ENCODE results near the gene PTPN4. TPM values are rescaled to one million over a fixed set of nuclear protein-coding genes. Genes with fewer than 3 reads are reported as not detected.

The PTPN4 gene
- total RNA-seq, 1 experiment from 2014 or later: 80.5 TPM

GRCh38 chr2:119808516-119809147 is 48.9 kb downstream of the PTPN4 start:
- H3K27ac ChIP-seq (ENCODE audit: insufficient read length, low read depth, low read length): no peak overlapping the region
- peaks cover 6% of the 10 kb centered on the region; the same call in 1 of the 2 replicates for H3K79me2 ChIP-seq (ENCODE audit: insufficient read depth, low read length)
- no peaks in the 10 kb centered on the region for H3K23me2 ChIP-seq (ENCODE audit: insufficient read length, low read depth, low read length, poor library complexity, severe bottlenecking)
- H3K27ac Mint-ChIP-seq: peak overlapping the region; percentile 44 to 89 (median 75); a peak in 5 of 7 replicates
- H3K56ac ChIP-seq (ENCODE audit: insufficient read length, low read depth, low read length): no peak overlapping the region
- no peak for DNase-seq
- peaks cover 25 to 60% (median 42%) of the 10 kb centered on the region in 3 experiments for H3K36me3 Mint-ChIP-seq (ENCODE audit: insufficient read depth in 1 of 3, low read depth in 3 of 3)
- no peak overlapping the region for H2AK5ac ChIP-seq (ENCODE audit: insufficient read length, low read length)
- H3K4me2 ChIP-seq (ENCODE audit: insufficient read depth, insufficient read length, low read length): no peak overlapping the region
- no peaks in the 10 kb centered on the region for H3K79me1 ChIP-seq (ENCODE audit: insufficient read depth, low read depth, low read length, poor library complexity, severe bottlenecking)
- H2AFZ ChIP-seq (ENCODE audit: low read length): no peak overlapping the region
- no peak overlapping the region for H3K4ac ChIP-seq (ENCODE audit: low read depth, low read length)
- no peak overlapping the region for H3K18ac ChIP-seq (ENCODE audit: insufficient read length, low read depth, low read length)
- H2BK12ac ChIP-seq (ENCODE audit: insufficient read length, low read depth, low read length): no peak overlapping the region
- no peak overlapping the region for H3K23ac ChIP-seq (ENCODE audit: insufficient read length, low read depth, low read length)
- no peak overlapping the region for H3T11ph ChIP-seq (ENCODE audit: low read length)
- no peak overlapping the region for H3K4me3 Mint-ChIP-seq
- no peak overlapping the region for H2BK120ac ChIP-seq (ENCODE audit: low read depth, low read length, poor library complexity, severe bottlenecking)
- H3K27me3 Mint-ChIP-seq (ENCODE audit: low read depth): no peaks in the 10 kb centered on the region
- H3K27me3 ChIP-seq (ENCODE audit: insufficient read depth, low read length): no peaks in the 10 kb centered on the region
- no peak overlapping the region for H3K14ac ChIP-seq (ENCODE audit: insufficient read depth, low read length)
- no peak overlapping the region for H2BK5ac ChIP-seq (ENCODE audit: insufficient read length, low read length)
- peaks cover 17 to 21% of the 10 kb centered on the region in 2 experiments for H3K9me3 Mint-ChIP-seq
- H4K20me1 ChIP-seq (ENCODE audit: control insufficient read depth, insufficient read depth, insufficient read length): no peaks in the 10 kb centered on the region
- H4K8ac ChIP-seq (replicated peaks; ENCODE audit: insufficient read length, low read depth, low read length): no peak overlapping the region
- no peak overlapping the region for H3K9ac ChIP-seq (ENCODE audit: extremely low read depth, insufficient read length, low read length)
- H4K5ac ChIP-seq (ENCODE audit: insufficient read length, low read depth, low read length): no peak overlapping the region
- no peaks in the 10 kb centered on the region for H3K4me1 ChIP-seq (ENCODE audit: insufficient read depth, low read length)
- no peak overlapping the region for H2BK20ac ChIP-seq (ENCODE audit: low read depth, low read length, poor library complexity, severe bottlenecking)
- H2BK15ac ChIP-seq (ENCODE audit: low read depth, low read length): no peak overlapping the region
- H3K4me1 Mint-ChIP-seq: peaks cover 31 to 35% of the 10 kb centered on the region in 2 experiments
- H4K91ac ChIP-seq (ENCODE audit: insufficient read length, low read depth, low read length): no peak overlapping the region
- no CpG with 5 or more reads among the region's 3 CpGs for WGBS (ENCODE audit: extremely low coverage, insufficient read length, low lambda C conversion rate)
- no peak for TF ChIP-seq CTCF (conservative IDR thresholded peaks at IDR 0.05)
- H3K9me3 ChIP-seq (ENCODE audit: control insufficient read depth, low read depth, low read length): no peaks in the 10 kb centered on the region
